Right lobe of liver (tissue), 6 donors: ENCODE measurements around the gene LRFN3. TPM values are rescaled to one million over a fixed set of nuclear protein-coding genes. Genes with fewer than 3 reads are reported as not detected.

Source experiments
- ATAC-seq, 4 donors: fragments of 200-7000 bp; cut with Tn5 transposase; one replicate each; pipeline ENCODE4 v1.9.1; 2020; ENCODE audit warnings: mild to moderate bottlenecking in 4 of 4, moderate library complexity in 4 of 4
- DNase-seq, 3 donors: peaks; one replicate each; pipeline ENCODE4 v3.0.0-alpha.2; 2020
- H3K27ac ChIP-seq, 3 donors: fragments of 200-600 bp; one replicate each; pipeline ENCODE4 v1.8.0; 2022
- H3K27me3 ChIP-seq, 2 donors: fragments of 200-600 bp; one replicate each; pipeline ENCODE4 v1.8.0; 2022
- H3K36me3 ChIP-seq, 4 donors: fragments of 200-600 bp; sonication (generic) in 1 of 4; one replicate each; pipeline versions ENCODE4 v1.5.1 to v1.8.0; 2017 to 2022; ENCODE audit warnings: control low read depth in 1 of 4
- H3K4me1 ChIP-seq, 4 donors: fragments of 200-600 bp; sonication (generic) in 1 of 4; one replicate each; pipeline versions ENCODE4 v1.5.1 to v1.8.0; 2017 to 2022; ENCODE audit warnings: control low read depth in 1 of 4
- H3K4me3 ChIP-seq, 3 donors: fragments of 200-600 bp; one replicate each; pipeline ENCODE4 v1.8.0; 2022
- H3K9me3 ChIP-seq, 4 donors: fragments of 200-600 bp; sonication (generic) in 1 of 4; one replicate each; pipeline versions ENCODE4 v1.5.1 to v1.8.0; 2017 to 2022; ENCODE audit warnings: control low read depth in 1 of 4
- POLR2A ChIP-seq: fragments of 450-650 bp; IDR thresholded peaks from one replicate; pipeline ENCODE4 v1.6.1; 2017; ENCODE audit warnings: antibody characterized with exemption, mild to moderate bottlenecking
- WGBS: methylation state at CpG from one replicate; pipeline ENCODE4 v1.1.6; 2018; ENCODE audit warnings: low coverage, low lambda C conversion rate; ENCODE audit not compliant: insufficient coverage; ENCODE audit errors: missing lambda C conversion rate; 5-methylcytosine and 5-hydroxymethylcytosine counted together
- intact Hi-C, 2 donors: fragments of 100-400 bp; cut with DNase I; formaldehyde crosslinking; loops; one replicate each; pipeline versions ENCODE4 v1.11.2 to v1.14.1; 2022
- total RNA-seq, 6 experiments: library from RNA; depleted of rRNA in 2 of 6; stranded (reverse); fragments of >200 nt in 2 of 6; fragmentation: NEBNext Ultra II Directional in 3 of 6; extraction: Animal tissue kit (Norgen Biotek cat#: 25700) in 3 of 6; gene quantifications; one replicate each; pipeline versions ENCODE4 v1.1.0 to v1.2.4, GENCODE V29; 2016 to 2023
- TF ChIP-seq, protein P1 (sequence below), 4 donors: fragments of 200-600 bp in 3 of 4; fragments of 450-650 bp in 1 of 4; IDR thresholded peaks; one replicate each; pipeline versions ENCODE4 v1.5.1 to v1.8.0; 2016 to 2022; ENCODE audit warnings: antibody characterized with exemption in 4 of 4, mild to moderate bottlenecking in 2 of 4
- donor health status: DM: no; HTN: yes; CAD: no.
- donor health status: DM: no; HTN: no; CAD: no.
- donor health status: DM: no; HTN: no; CAD: no.
- donor health status: DM: no; HTN: yes; CAD: no.
- donor health status: DM: no; HTN: yes; CAD: no.

Gene LRFN3
- total RNA-seq, 6 experiments from 2014 or later = 5.6 to 8.6 (median 7.0) TPM

- Histone ChIP-seq H3K4me3 (no peak overlapping the region), H3K27ac (no peak overlapping the region), H3K36me3 (peaks cover 0 to 2% (median 0%) of the 10 kb centered on the region in 4 donors), H3K4me1 (peaks cover 0 to 23% (median 5%) of the 10 kb centered on the region in 4 donors), H3K27me3 (no peaks in the 10 kb centered on the region), H3K9me3 (no peaks in the 10 kb centered on the region)
- intact Hi-C loops = loop anchor here (5.0 kb wide), 2 partner anchors 57 to 62 kb away; no protein-coding TSS in a partner anchor
- DNase-seq = peak in 1 of 3 donors; percentile 52
- TF ChIP-seq, protein P1, sequence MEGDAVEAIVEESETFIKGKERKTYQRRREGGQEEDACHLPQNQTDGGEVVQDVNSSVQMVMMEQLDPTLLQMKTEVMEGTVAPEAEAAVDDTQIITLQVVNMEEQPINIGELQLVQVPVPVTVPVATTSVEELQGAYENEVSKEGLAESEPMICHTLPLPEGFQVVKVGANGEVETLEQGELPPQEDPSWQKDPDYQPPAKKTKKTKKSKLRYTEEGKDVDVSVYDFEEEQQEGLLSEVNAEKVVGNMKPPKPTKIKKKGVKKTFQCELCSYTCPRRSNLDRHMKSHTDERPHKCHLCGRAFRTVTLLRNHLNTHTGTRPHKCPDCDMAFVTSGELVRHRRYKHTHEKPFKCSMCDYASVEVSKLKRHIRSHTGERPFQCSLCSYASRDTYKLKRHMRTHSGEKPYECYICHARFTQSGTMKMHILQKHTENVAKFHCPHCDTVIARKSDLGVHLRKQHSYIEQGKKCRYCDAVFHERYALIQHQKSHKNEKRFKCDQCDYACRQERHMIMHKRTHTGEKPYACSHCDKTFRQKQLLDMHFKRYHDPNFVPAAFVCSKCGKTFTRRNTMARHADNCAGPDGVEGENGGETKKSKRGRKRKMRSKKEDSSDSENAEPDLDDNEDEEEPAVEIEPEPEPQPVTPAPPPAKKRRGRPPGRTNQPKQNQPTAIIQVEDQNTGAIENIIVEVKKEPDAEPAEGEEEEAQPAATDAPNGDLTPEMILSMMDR (IDR thresholded peaks at IDR 0.05) = no peak
- TF ChIP-seq POLR2A = no peak
- WGBS = 83% methylated on average over 6 of the region's 55 CpGs
- ATAC-seq = no peak
These were observed 3.3 kb downstream of the LRFN3 start for GRCh38 chr19:35939307-35940077.

DNA sequence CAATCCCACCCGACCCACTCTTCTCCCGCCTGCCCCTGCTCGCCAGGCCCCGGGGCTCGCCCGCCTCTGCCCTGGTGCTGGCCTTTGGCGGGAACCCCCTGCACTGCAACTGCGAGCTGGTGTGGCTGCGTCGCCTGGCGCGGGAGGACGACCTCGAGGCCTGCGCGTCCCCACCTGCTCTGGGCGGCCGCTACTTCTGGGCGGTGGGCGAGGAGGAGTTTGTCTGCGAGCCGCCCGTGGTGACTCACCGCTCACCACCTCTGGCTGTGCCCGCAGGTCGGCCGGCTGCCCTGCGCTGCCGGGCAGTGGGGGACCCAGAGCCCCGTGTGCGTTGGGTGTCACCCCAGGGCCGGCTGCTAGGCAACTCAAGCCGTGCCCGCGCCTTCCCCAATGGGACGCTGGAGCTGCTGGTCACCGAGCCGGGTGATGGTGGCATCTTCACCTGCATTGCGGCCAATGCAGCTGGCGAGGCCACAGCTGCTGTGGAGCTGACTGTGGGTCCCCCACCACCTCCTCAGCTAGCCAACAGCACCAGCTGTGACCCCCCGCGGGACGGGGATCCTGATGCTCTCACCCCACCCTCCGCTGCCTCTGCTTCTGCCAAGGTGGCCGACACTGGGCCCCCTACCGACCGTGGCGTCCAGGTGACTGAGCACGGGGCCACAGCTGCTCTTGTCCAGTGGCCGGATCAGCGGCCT, 4.1 kb downstream of the LRFN3 start:
- 94% methylated on average over 11 of the region's 51 CpGs for WGBS
- ATAC-seq (no peak), DNase-seq (peak in 1 of 3 donors; percentile 50)
- Histone ChIP-seq H3K27ac (no peak overlapping the region), H3K36me3 (peaks cover 0 to 2% (median 0%) of the 10 kb centered on the region in 4 donors), H3K4me1 (peaks cover 0 to 22% (median 5%) of the 10 kb centered on the region in 4 donors), H3K9me3 (no peaks in the 10 kb centered on the region), H3K27me3 (no peaks in the 10 kb centered on the region), H3K4me3 (no peak overlapping the region)
- TF ChIP-seq POLR2A = no peak
- TF ChIP-seq, protein P1 (IDR thresholded peaks at IDR 0.05) = no peak
- intact Hi-C loops = no loop called here

- intact Hi-C loops = no loop called here
- Histone ChIP-seq H3K27me3 (no peaks in the 10 kb centered on the region), H3K27ac (no peak overlapping the region), H3K9me3 (no peaks in the 10 kb centered on the region), H3K4me1 (peaks cover 0 to 15% (median 3%) of the 10 kb centered on the region in 4 donors), H3K4me3 (no peak overlapping the region), H3K36me3 (peaks cover 0 to 2% (median 0%) of the 10 kb centered on the region in 4 donors)
- DNase-seq (no peak), ATAC-seq (no peak)
- TF ChIP-seq, protein P1 (IDR thresholded peaks at IDR 0.05) = no peak
- 54% methylated on average over 4 of the region's 4 CpGs for WGBS
These were observed 4.7 kb downstream of the LRFN3 start for GRCh38 chr19:35940839-35941238.

GRCh38 chr19:35942235-35942634, 6.1 kb downstream of the LRFN3 start:
- H3K27me3 ChIP-seq = no peaks in the 10 kb centered on the region
- DNase-seq = peak; percentile 67 to 82 (median 76)
- H3K4me3 ChIP-seq = no peak overlapping the region
- 27% methylated on average over 3 of the region's 3 CpGs for WGBS
- TF ChIP-seq, protein P1 (IDR thresholded peaks at IDR 0.05) = peak in 1 of 4 donors; percentile 18
- no peak for TF ChIP-seq POLR2A
- intact Hi-C loops = no loop called here
- peak overlapping the region in 1 of 3 donors; percentile 29 for H3K27ac ChIP-seq
- peaks cover 0 to 2% (median 0%) of the 10 kb centered on the region in 4 donors for H3K36me3 ChIP-seq
- peak; percentile 89 to 96 (median 94) for ATAC-seq
- peaks cover 0 to 6% (median 2%) of the 10 kb centered on the region in 4 donors for H3K4me1 ChIP-seq
- no peaks in the 10 kb centered on the region for H3K9me3 ChIP-seq
